T-helper 1 cell (primary cell): ENCODE data around the gene CRYBG3.
"Not testable (repeated sequence)": the region's sequence is repeated elsewhere in the genome, so short reads cannot be mapped to it uniquely, and the experiment has no call there.

ENCODE experiments used
- DNase-seq, 5 donors: peaks; one replicate each; pipeline ENCODE4 v3.0.0-alpha.2; 2012 to 2020
- total RNA-seq, 4 donors: gene quantifications; one replicate each; lab custom pipeline; 2026; lab: John Stamatoyannopoulos, UW

Gene CRYBG3
- total RNA-seq = 31.5 to 56.9 (median 36.7) reads per million in 4 donors

DNA sequence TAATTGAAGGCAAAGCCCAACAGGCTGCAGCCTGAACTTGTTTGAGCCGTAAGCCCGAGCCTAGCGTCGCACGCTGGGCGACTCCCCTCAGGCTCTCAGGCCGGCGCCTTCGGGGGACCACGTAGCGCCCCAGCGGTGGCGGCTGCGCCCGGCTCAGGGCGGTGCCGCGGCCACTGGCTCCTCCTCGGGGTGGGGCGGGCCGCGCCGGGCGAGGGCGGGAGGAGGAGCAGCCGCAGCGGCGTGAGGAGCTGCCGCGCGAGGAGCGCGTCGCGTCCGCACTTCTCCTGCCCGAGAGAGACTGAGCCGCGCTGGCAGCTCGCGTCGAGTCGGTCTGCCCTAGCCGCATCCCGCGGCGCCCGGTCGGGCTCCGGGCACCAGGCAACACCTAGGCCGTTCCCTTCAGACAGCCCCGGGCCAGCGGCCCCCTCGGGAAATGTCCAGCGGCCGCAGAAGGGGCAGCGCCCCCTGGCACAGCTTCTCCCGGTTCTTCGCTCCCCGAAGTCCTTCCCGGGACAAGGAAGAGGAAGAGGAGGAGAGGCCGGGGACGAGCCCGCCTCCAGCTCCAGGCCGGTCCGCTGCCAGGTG lies at the start of gene CRYBG3:
Gene CRYBG3 (plus strand): TSS at position 238 of the 585 bp plus-strand sequence. CDS start 196 bp downstream, at position 434.
- DNase-seq = peak; percentile 60 to 89 (median 71)

DNA sequence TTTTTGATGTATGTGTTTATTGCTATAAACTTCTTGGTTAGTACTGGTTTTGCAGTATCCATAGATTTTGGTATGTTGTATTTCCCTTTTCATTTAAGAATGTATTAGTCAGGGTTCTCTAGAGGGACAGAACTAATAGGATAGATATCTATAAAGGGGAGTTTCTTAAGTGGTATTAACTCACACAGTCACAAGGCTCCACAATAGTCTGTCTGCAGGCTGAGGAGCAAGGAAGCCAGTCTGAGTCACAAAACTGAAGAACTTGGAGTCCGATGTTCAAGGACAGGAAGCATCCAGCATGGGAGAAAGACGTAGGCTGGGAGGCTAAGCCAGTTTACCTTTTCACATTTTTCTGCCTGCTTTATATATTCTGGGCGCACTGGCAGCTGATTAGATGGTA lies 48.9 kb upstream of the CRYBG3 start:
- DNase-seq = no peak

DNA sequence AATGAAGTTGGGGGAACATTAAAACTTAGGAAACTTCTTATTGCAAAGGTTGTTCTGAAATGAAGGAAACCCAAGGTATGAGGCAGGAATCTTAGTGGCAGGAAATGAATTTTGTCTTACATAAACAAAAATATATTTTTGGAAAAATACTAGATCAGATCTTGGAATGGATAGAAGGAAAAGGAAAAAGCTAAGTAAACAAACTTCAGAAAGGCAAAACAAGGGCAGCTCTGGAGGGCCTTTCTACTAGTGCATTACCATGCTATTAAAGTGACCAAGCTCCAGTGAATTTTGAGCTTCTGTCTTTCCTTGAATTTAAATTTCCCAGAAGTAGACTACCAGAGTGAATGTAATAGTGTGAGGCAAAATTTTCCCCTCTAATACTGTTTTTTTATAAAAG lies 43.7 kb upstream of the CRYBG3 start:
- DNase-seq = no peak

DNA sequence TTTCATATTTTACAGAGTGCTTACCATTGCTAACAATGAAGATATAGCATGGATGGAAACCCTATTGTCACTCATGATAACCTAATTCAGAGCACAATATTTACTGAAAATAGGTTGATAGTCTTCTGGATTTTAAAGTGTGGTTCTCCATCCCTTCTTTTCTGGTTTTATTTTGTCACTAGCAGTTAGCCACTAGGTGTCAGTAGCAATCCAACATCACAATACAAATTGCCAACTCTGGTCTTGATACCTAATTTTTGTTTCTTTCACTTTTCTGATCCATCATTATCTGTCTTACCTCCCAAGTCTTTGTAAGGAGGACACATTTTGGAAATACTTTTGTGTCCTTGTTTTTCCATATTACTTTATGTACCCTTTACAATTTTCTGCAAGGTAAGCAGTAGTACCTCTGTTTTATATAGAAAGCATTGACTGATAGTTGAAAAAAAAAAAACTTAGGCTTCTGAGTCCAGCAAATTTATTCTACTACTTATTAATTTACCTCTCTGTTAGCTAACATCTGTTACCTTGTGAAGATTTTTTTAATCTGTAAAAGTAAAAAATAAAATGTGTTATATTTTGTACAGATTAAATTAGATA lies 28.3 kb upstream of the CRYBG3 start:
- DNase-seq = peak in 2 of 5 donors; percentile 11 to 68

DNA sequence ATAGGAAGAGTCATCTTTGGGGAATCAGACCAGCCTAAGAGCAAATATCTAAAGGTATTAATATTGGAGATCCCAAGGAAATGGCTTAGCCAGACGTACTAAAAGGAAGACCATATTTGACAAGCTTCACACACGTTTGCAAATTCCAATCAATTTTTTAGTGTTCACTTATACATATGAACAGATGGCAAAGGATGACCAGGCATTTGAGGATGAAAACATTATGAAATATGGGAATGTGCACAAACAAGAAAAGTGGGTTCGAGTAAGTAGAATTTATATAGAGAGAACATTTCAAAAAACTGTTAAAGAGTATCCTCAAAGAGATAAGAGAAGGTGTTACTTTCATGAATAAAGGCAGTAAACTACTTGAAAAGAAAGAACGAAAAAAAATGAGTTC lies 25.9 kb upstream of the CRYBG3 start:
- no peak for DNase-seq

DNA sequence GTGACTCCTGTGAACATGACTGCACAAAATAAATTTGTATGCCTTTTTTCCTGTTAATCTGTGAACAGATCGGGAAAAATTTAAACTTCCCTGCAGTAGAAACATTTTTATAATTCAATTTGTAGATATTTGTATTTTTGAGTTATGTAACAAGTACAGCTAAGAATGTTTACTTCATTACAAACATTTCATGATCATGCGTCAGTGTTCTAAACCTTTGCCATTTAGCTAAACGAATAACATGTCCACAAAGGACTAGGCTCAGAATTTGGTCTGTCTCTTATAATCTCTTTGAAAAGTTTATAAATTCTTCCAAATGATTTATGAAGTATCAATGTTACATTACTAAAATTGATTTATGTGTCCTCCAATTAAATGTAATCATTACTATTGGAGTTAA lies 17.3 kb upstream of the CRYBG3 start:
- DNase-seq = no peak

DNA sequence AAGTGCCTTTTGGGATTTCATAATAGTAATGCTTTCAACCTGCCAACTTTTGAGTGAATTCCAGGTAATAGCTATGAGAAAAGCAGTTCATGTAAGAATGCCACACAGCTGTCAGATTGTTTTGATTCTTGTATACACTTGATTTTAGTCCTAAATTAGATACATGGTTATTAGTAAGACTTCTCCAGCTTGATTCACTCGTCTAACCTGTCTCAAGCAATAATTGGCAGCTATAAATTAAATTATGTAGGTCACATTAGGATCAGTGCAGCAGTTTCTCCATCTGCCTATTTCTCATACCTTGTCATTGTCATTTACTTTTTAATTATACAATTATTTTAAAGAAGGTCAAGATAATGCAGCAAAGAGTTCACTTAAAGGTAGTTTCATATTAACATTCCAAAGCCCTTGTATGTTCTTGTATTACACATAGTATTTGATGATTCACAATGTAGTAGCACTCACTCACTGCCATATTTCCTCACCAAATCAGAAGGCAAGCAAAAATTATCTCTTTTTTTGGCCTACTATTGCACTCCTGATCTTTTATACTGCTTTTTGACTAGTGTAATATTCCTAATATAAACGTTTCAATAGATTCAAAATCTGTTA lies 10.9 kb upstream of the CRYBG3 start:
- DNase-seq = no peak

DNA sequence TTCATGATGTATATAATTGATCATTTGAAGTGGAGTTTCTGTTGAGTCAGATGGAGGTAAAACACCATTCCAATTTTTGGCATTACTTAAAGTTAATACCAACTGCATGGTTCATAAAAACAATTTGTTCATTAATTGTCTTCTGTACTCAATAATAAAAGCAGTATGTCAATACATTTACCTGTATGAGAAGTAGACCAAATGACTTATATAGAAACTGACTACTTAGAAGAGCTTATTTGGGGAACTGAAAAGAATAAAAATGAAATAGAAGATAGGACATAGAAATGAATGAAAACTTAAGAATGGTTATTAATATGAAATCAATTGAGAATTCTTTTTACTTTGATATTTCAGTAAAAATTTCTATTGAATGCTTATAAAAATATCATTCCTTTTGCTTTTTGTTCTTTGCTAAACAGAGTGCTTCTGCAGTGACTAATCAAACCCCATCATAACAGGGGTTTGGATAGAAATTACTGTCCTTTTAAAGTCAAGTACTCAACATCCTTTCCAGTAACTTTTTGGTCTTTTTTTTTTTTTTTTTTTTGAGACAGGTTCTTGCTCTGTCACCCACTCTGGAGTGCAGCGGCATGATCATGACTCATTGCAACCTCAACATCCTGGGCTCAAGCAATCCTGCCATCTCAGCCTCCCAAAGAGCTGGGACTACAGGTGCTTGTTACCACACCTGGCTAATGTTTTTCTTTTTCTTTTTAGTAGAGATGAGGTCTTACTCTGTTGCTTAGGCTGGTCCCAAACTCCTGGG lies 6.5 kb upstream of the CRYBG3 start:
- DNase-seq = peak in 1 of 5 donors; percentile 81

DNA sequence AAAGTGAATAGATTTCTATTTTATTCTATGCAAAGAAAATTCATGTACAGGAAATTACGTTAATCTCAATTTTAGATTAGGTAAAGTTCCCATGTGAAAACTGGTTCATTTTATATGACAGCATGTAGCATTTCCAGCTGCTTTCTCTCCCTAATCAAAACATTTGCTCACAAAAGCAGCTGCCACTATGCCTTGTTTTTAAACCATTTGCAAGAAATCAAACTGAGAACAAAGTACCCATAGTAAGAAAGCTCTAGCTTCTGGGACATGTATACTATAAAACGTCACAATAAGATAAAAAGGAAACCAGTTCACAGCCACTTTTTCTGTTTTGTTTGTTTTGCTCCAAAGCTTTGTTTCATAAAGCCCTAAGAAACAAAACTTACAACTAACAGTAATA lies 5.0 kb upstream of the CRYBG3 start:
- no peak for DNase-seq

DNA sequence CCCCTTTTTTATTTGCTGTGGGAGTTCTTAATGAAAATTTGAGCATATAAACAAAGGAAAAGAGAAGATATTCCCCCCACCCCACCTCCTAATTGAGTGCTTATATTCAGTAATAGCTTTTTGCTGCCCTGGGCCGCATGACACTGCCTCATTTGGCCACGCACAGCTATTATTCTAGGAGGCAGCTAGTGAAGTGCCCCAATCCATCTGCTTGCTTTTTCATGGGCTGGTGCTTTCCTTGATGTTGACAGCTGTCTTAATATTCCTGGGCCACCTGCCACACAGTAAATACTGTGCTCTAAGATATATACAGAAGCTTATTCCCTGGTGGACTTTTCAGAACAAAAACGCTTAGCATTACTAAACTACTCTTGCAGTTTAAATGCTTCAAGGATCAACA lies 3.8 kb upstream of the CRYBG3 start:
- DNase-seq = no peak

DNA sequence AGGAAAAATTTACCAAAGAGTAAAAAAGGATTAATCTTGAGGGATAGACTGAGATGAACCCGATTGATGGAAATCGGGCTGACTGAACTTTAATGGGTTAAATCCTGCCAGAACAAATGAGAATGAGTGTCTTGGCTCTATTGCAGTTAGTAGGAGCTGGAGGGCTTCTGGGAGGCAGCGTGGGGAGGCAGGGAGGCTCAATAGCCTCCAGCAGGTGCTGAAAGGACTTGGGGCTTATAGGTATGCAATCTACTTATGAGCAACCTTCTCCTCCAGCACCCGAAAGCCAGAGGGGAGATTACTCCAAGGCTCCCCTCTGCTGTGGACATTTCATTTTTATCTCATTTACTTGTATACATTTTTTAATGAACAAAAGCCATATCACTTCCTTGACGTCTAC lies 1.0 kb upstream of the CRYBG3 start:
- no peak for DNase-seq

DNA sequence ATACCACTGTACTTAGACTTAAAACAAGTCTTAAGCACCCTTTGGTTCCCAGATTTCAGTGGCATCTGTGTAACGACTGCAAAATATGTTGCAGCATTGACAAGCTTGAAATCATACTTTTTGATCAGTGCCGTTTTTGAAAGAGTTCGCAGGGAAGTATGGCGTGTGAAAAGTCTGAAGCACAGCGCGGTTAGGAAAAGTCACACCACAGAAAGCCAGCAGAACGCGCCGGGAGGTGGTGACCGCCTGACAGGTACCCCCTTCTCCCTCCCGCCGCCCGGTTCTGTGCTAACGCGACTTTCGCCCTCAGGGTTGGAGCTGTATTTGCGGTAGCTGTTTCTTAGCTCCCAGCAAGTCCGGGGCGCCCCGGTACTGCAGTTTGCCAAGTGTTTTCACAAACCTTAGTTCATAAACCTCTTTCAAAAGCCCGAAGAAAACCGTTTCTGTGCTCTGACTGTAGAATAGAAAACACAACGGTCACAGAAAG lies 481 bp upstream of the CRYBG3 start:
- DNase-seq = peak in 4 of 5 donors; percentile 15 to 36 (median 28)

DNA sequence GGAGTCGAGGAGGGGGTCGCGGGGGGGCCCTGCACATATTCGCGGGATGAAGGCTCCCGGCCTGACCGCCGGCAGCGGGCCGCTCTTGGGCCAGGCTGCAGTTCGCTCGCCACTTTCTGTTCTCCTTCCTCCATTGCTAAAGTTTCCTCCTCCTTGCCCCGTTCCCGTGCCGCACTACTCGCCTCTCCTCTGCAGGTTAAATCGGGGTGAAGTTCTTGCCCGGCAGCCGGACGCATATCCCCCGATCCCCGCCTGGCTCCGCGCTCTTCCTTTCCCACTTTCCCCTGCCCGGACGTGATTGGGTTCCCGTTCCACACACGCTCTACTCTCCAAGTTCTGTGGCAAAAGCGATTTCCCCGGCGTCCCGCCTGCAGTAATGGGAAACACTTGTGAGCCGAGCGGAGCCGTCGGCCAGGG lies 556 bp downstream of the CRYBG3 start:
- peak in 3 of 5 donors; percentile 5 to 16 (median 5) for DNase-seq

DNA sequence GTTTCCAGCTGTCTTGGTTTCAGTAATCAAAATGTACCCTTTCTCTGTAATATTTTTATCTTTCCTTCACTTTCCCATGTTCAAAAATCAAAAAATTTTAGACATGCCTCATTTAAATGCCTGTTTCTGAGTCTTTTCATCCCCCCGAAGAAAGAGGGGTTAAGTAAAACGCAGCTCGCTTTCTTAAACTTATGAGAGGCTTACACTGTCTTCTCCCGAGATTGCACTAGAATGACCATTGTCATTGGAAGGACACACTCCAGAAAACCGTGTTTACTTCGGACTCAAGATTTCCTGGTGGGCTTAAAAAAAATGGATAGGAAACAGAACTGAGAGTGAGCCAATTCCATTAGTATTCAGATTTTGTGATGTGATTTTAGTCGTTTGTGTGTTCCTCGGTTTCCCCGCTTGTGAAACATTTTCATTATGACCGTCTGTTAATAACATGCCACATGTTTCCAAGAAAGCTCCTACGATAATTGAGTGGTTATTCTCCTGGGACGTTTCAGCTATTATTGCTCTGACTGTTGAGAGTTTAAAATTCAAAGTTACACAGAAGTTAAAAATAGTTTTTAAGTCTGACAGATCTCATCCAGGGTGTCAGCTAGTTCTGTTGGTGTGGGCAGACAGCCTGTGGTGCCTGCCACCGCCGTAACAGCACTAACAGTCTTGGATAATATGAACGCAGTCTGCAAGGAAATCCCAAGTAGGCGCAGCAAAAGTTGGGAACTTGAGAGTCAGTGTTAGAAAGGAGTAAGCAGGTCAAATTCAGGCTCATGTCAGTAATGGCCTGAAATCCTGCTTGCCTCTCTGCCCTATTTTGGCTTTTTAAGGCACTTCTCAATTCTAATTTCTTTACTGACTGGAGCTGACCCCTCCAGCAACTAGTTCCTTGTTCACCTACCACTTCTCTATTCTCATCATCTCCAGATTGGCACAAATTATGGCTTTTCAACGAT lies 1.5 kb downstream of the CRYBG3 start:
- DNase-seq = no peak

DNA sequence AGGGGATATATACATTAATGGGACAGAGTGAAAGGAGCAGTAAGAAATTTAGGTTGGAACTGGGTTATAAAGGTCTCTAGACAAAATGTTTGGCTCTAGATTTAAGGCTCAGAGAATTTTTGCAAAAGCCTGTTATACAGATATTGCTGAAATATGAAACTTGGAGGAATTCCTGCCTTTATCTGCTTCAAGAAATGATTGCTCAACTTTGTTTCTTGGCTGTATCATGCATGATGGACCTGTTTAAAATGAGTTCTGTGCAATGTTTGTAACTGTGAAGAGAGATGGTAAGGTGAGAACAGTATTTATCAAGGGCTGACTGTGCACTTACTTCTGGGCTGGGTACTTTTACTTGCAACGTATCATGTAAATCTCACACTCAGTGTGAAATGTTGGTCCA lies 3.3 kb downstream of the CRYBG3 start:
- DNase-seq = no peak

DNA sequence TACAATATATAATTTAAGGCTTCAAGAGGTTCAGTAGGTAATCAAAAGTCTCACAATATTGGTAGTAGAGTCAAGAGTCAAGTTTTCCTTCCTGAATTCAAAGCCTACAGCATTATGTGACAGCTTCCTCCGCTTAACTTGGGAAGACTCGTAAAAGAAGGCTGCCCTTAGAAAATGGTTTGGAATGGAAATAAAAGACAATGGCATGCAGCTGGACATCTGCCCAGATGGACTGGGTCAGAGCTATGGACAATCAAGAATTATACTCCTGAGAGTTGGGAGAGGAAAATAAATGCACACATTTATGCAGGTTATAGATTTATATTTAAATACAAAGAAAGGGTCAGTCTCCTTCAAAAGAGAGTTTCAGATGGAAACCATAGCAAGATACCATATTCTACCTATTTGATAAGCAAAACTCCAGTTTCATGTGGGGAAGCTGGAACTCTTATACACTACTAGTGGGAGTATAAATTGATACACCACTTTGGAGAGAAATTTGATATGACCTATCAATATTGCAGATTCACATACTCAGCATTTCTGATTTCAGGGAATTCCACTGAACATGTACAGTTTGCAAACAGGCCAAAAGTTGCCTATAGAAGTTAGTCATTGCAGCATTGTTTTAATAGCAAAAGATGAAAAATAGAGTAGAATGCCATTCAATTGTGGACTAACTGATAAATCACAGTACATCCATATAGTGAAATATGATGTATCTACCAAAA lies 6.1 kb downstream of the CRYBG3 start:
- DNase-seq = no peak

DNA sequence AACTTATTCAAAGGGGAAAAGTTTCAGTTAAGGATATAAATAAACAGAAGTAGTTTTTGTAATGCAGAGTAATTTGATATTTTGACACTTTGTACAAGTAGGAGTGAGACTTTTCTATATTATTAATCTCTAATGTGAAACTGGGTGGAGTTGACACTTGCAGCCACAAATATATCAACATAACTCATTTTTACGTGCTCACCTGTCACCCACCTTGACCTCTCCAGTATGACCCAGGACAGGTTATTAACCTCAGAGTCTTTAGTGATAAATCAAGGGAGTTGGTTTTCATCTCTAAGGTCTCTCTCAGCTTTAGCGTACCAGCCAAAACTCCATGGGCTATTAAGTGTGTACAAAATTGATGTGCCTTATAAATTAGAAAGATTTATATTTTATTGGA lies 7.4 kb downstream of the CRYBG3 start:
- no peak for DNase-seq

DNA sequence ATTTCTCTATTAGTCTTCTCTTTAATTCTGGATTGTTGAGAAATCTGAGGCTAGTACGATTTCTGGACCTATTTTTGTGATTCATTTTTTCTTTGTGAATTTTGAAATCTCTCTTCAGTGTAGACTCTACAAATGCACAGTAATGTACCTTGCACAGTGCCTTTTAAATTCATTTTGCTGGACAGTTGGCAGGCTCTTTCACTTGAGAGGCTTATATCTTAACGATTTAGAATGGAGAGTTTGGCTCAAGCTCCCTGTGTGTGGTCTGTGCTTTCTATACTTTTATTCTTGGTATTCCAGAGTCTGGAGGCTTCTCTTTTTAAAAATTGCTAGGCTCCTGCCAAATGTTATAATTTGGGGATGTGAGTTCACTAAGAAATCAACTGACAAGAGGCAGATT lies 8.8 kb downstream of the CRYBG3 start:
- DNase-seq = no peak

DNA sequence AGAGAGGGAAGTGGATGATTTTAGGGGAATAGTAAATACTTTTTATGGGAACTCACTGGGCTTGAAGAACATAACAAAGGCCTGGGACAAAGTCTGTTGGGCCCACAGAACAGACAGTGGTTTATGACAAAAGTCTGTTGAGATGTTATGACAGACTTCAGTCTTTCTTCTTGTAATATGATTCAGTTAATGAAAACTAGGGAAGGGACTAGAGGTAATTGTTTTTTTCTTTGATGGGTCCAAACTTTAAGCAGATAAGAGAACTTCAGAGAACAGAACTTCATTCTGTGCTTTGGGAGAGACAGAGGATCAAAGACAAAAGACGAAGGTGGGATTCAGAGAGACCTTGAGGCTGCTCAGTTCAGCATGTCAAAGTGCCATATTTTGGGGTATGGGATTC lies 9.3 kb downstream of the CRYBG3 start:
- no peak for DNase-seq

DNA sequence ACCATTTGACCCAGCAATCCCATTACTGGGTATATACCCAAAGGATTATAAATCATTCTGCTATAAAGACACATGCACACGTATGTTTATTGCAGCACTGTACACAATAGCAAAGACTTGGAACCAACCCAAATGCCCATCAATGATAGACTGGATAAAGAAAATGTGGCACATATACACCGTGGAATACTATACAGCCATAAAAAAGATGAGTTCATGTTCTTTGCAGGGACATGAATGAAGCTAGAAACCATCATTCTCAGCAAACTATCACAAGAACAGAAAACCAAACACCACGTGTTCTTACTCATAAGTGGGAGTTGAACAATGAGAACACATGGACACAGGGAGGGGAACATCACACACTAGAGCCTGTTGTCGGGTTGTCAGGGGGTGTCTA lies 11.4 kb downstream of the CRYBG3 start:
- not testable (repeated sequence) for DNase-seq

DNA sequence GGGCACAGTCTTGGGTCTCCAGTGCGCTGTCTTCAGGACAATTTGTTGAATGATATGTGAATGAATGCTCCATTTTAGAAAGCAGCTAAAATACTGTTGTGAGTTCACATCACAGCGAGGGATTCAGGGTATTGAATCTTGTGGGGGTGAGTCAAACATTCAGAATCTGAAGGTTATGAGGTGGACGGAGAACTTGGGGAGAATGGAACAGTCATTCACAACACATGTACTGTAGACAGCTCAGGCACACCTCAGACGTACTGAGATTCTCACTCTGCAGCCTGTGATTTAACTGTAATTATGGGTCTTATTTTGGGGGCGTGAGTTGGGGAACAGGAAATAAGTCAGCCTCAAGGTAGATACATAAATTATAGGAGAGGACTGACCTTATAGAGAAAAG lies 13.9 kb downstream of the CRYBG3 start:
- no peak for DNase-seq

DNA sequence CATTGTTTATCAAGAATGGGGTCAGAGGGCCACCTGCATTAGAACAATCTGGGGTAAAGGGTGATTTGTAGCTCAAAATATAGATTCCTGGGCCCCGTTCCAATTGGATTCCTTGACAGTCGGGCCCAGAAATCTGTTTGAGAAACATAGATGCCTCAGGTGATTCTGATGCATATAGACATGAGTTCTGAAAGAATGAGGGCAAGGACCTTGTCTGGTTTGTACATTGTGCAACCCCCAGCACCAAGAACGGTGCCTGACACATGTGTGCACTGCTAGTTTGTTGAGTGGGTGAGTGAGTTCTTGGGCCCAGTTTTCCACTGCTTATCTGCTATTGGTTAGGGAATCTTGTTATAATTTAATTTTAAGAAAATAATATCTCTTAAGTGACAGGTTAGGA lies 16.6 kb downstream of the CRYBG3 start:
- no peak for DNase-seq
